Measurements from ENCODE around the gene PON2. TPM values are rescaled to one million over a fixed set of nuclear protein-coding genes. Genes with fewer than 3 reads are reported as not detected.
A peak's percentile ranks its signal among the peaks of the same experiment; 100 is the strongest.

Gene PON2
- total and polyA plus RNA-seq, 2 of the 8 experiments (the other 6 are each of a cell fraction or from before 2014, with no cell fraction given), result 20.6 to 31.0 TPM

- H3K27ac ChIP-seq (ENCODE audit: low read depth, low read length), result no peak overlapping the region
- peaks cover 5 to 12% of the 10 kb centered on the region in 2 experiments; a peak in 1 of 4 replicates for H3K9me3 ChIP-seq (ENCODE audit: insufficient read depth in 2 of 2, low read depth in 1 of 2, low read length in 1 of 2)
- H3K18ac ChIP-seq (ENCODE audit: extremely low read depth, low read length), result no peak overlapping the region
- H3K36me3 ChIP-seq (ENCODE audit: control insufficient read depth in 2 of 4, insufficient read depth in 4 of 4, low read length in 3 of 4), result no peaks in the 10 kb centered on the region
- H3K79me1 ChIP-seq (ENCODE audit: low read depth, low read length), result no peaks in the 10 kb centered on the region
- ChIA-PET POLR2A (ENCODE audit: partially characterized antibody) (no interaction called here), CTCF (ENCODE audit: partially characterized antibody) (interaction anchor here (0.9 to 1.1 kb wide), 2 partner anchors 312 to 313 kb away, joined by 3 read pairs; no protein-coding TSS in a partner anchor)
- no peak overlapping the region for H3K56ac ChIP-seq (replicated peaks; ENCODE audit: insufficient read length, low read depth, low read length)
- WGBS, 2 experiments (ENCODE audit: extremely low coverage in 1 of 2, insufficient coverage in 1 of 2, insufficient read length in 1 of 2, insufficient replicate concordance in 2 of 2, low coverage in 1 of 2, low lambda C conversion rate in 2 of 2, missing lambda C conversion rate in 1 of 2), result 93% methylated on average over 17 of the region's 18 CpGs; no CpG with 5 or more reads in 1 of the 2 experiments
- no peak overlapping the region for H4K5ac ChIP-seq (ENCODE audit: insufficient read length, low read depth, low read length)
- H3K23ac ChIP-seq (ENCODE audit: insufficient read length), result no peak overlapping the region
- H3K4me2 ChIP-seq (ENCODE audit: insufficient read depth in 1 of 2, low read depth in 2 of 2, low read length in 2 of 2), result no peak overlapping the region
- H3K79me2 ChIP-seq (ENCODE audit: control insufficient read depth in 1 of 2, insufficient read depth in 2 of 2, low read length in 2 of 2), result no peaks in the 10 kb centered on the region
- no peak overlapping the region for H3K4ac ChIP-seq (replicated peaks; ENCODE audit: insufficient read length, low read depth, low read length)
- no peak overlapping the region for H3K9ac ChIP-seq (replicated peaks in 1 of 4; ENCODE audit: extremely low read depth in 1 of 4, low read depth in 3 of 4, low read length in 3 of 4)
- no peak overlapping the region for H2BK20ac ChIP-seq (ENCODE audit: low read length)
- no peaks in the 10 kb centered on the region for H4K20me1 ChIP-seq (replicated peaks in 1 of 2; ENCODE audit: control insufficient read depth in 1 of 2, insufficient read depth in 2 of 2, low read length in 2 of 2)
- H3K4me3 ChIP-seq (ENCODE audit: extremely low read depth in 1 of 4, insufficient read depth in 2 of 4, low read depth in 3 of 4, low read length in 4 of 4), result no peak overlapping the region
- no peak overlapping the region for H2BK15ac ChIP-seq (ENCODE audit: low read length)
- H4K8ac ChIP-seq (ENCODE audit: extremely low read depth, insufficient read depth, low read length), result 0 out of 2 replicates have a peak overlapping the region, but pooled peaks have one; percentile 79
- H2BK12ac ChIP-seq (ENCODE audit: low read depth, low read length), result no peak overlapping the region
- H3K4me1 ChIP-seq (replicated peaks in 1 of 4; ENCODE audit: control insufficient read depth in 3 of 4, insufficient read depth in 4 of 4, low read length in 3 of 4), result no peaks in the 10 kb centered on the region
- no peak for TF ChIP-seq TAF7 (optimal IDR thresholded peaks at IDR 0.05; ENCODE audit: borderline replicate concordance, low read depth, low read length)
- no peak for TF ChIP-seq NRF1 (IDR thresholded peaks at IDR 0.05; ENCODE audit: low read depth, low read length)
- DNase-seq (ENCODE audit: low read depth in 1 of 2, low spot score in 2 of 2) (no peak), FAIRE-seq (no peak)
- H3K23me2 ChIP-seq (ENCODE audit: low read depth, low read length), result no peaks in the 10 kb centered on the region; the same call in 1 of the 2 replicates
- H2BK120ac ChIP-seq (replicated peaks; ENCODE audit: low read depth, low read length), result no peak overlapping the region
- H2AK5ac ChIP-seq (ENCODE audit: low read depth, low read length), result no peak overlapping the region
- no peaks in the 10 kb centered on the region for H3K27me3 ChIP-seq (replicated peaks in 1 of 4; ENCODE audit: control insufficient read depth in 3 of 4, extremely low read depth in 1 of 4, insufficient read depth in 3 of 4, low read length in 3 of 4)
- H3K14ac ChIP-seq (ENCODE audit: insufficient read length), result no peak overlapping the region
- H2AFZ ChIP-seq (ENCODE audit: low read length), result no peak overlapping the region
- H4K91ac ChIP-seq (replicated peaks; ENCODE audit: insufficient read length, low read length), result no peak overlapping the region
- no peak overlapping the region for H2BK5ac ChIP-seq (ENCODE audit: low read depth, low read length)
These were observed 58.0 kb downstream of the PON2 start for GRCh38 chr7:95376632-95377400.
